Kidney epithelial cell (primary cell): ENCODE data around the gene NRXN2. TPM values are rescaled to one million over a fixed set of nuclear protein-coding genes. Genes with fewer than 3 reads are reported as not detected.
"Not testable (repeated sequence)": the region's sequence is repeated elsewhere in the genome, so short reads cannot be mapped to it uniquely, and the experiment has no call there.

Source experiments
- DNase-seq: peaks from one replicate; pipeline ENCODE4 v3.0.0-alpha.2; 2010; ENCODE audit warnings: low read depth
- H3K27me3 ChIP-seq: 2 replicates; pipeline ENCODE4 v1.6.0; 2011; ENCODE audit warnings: low read length; ENCODE audit not compliant: control insufficient read depth, insufficient read depth
- H3K36me3 ChIP-seq: 2 replicates; pipeline ENCODE4 v1.5.1; 2011; ENCODE audit warnings: low read length; ENCODE audit not compliant: control insufficient read depth, insufficient read depth
- H3K4me3 ChIP-seq: 2 replicates; pipeline ENCODE4 v1.5.1; 2011; ENCODE audit warnings: low read depth, mild to moderate bottlenecking, control low read depth, low read length
- CTCF ChIP-seq: IDR thresholded peaks from 2 replicates; pipeline ENCODE4 v1.5.1; 2011; ENCODE audit warnings: mild to moderate bottlenecking, moderate library complexity, low read length, control low read depth, inconsistent platforms; ENCODE audit not compliant: insufficient read depth, poor library complexity, severe bottlenecking
- total RNA-seq: library from RNA; depleted of rRNA; stranded (reverse); fragments of >200 nt; gene quantifications from 2 replicates; pipeline ENCODE4 v1.2.3, GENCODE V29; 2015

Gene NRXN2
- total RNA-seq, 1 donor from 2014 or later: not detected

DNA sequence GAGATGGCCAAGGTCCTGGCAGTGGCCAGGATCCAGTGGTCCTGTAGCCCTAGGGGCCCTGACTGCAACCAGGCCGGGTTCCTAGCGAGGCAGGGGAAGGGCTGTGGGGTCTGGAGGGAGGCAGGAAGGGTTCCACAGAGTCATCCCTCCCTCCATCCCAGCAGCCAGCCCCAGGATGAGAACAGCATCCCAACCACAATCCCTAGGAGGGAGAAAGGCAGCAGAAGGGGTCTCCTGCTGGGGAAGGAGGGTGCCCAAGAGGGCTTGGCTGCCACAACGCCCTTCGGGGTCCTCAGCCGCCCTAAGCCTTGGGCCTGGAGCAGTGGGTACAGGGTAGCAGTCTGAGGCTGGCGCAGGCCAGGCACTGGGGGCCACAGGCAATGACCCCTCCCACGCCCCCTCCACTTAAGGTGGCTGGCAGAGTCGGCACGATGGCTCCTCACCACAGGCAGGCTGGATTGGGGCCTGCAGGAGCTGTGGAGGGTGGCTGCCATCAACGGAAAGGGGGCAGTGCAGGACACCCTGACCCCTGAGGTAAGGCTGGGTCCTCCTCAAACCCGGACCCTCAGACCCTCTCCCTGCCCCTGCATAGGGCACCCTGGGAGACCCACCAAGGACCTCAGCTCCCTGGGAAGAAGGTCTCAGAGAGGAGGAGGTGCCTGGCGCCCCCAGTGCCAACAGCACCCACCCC, 124.7 kb downstream of the NRXN2 start:
- Histone ChIP-seq H3K4me3 (no peak overlapping the region), H3K36me3 (no peaks in the 10 kb centered on the region), H3K27me3 (no peaks in the 10 kb centered on the region)
- DNase-seq: no peak
- no peak for TF ChIP-seq CTCF

- no peak for DNase-seq
- Histone ChIP-seq H3K36me3 (no peaks in the 10 kb centered on the region), H3K27me3 (no peaks in the 10 kb centered on the region), H3K4me3 (no peak overlapping the region)
- TF ChIP-seq CTCF: no peak
Measured at GRCh38 chr11:64597671-64598101, 125.3 kb downstream of the NRXN2 start.

DNA sequence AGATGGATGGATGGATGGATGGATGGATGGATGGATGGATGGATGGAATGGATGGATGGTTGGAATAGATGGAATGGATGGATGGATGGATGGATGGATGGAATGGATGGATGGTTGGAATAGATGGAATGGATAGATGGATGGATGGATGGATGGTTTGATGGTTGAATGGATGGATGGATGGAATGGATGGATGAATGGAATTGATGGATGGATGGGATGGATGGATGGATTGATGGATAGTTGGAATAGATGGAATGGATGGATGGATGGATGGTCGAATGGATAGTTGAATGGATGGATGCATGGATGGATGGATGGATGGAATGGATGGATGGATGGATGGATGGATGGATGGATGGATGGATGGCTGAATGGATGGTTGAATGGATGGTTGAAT, 127.1 kb downstream of the NRXN2 start:
- H3K27me3 ChIP-seq, H3K36me3 ChIP-seq, DNase-seq, H3K4me3 ChIP-seq: not testable (repeated sequence)

DNA sequence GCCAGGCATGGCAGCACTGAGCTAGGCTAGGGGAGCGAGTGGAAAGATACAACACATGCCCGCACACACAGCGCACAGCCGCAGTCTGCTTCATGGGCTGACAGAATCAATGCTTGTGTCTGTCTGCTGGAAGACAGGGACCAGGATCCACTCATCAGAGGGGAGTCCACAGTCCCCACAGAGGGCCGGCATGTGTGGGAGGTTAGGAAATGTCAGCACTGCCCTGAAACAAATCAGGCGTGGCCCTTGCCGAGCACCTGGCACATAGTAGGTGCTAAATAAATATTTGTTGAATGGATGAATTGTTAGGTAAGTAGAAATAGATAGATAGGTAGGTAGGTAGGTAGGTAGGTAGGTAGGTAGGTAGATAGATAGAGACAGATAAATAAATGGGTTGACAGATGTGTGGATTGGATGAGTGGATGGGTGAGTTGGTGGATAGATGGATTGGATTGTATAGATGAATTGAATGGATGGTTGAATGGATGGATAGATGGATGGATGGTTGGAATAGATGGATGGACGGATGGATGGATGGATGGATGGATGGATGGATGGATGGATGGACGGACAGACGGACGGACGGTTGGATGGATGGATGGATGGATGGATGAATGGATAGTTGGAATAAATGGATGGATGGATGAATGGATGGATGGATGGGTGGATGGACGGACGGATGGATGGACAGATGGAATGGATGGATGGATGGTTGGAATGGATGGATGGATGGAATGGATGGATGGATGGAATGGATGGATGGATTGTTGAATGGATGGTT, 128.6 kb downstream of the NRXN2 start:
- no peak for TF ChIP-seq CTCF
- H3K36me3 ChIP-seq: no peaks in the 10 kb centered on the region
- H3K4me3 ChIP-seq: no peak overlapping the region
- no peak for DNase-seq
- peaks cover 2% of the 10 kb centered on the region for H3K27me3 ChIP-seq

DNA sequence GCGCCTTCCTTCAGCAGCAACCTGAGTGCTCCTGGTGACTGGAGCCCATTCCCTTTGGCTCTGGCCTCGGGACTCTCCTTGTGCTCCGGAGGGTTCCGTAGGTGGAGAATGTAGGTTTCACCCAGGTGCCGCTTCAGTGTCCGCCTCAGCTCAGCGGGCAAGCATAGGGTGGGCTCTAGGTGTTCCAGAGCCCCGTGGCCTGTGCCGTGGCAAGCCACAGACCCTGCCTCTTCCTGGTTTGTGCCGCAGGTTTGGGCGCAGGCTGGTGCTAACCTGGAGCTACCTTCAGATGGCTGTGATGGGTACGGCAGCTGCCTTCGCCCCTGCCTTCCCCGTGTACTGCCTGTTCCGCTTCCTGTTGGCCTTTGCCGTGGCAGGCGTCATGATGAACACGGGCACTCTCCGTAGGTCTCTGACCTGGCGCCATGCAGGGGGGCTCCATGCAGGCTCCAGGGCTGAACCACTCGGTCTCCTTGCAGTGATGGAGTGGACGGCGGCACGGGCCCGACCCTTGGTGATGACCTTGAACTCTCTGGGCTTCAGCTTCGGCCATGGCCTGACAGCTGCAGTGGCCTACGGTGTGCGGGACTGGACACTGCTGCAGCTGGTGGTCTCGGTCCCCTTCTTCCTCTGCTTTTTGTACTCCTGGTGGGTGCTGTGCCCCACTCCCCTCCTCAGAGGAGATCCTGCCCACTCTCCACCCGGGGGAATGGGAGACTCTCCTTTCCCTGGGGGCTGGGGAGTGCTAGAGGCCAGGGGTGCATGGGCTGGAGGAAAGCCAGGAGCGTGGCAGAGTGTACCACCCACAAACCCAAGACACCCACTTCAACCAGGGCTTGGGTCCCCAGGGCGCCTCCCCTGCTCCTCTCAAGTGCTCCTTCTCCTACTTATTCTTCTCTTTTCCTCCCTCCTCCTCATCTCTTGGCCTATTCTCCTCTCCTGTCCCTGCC, 129.6 kb downstream of the NRXN2 start:
- Histone ChIP-seq H3K27me3 (peaks cover 2% of the 10 kb centered on the region), H3K4me3 (no peak overlapping the region), H3K36me3 (no peaks in the 10 kb centered on the region)
- no peak for DNase-seq
- TF ChIP-seq CTCF: no peak

- no peak for TF ChIP-seq CTCF
- H3K27me3 ChIP-seq: peaks cover 2% of the 10 kb centered on the region
- no peaks in the 10 kb centered on the region for H3K36me3 ChIP-seq
- no peak overlapping the region for H3K4me3 ChIP-seq
- no peak for DNase-seq
Measured at GRCh38 chr11:64592656-64593055, 130.3 kb downstream of the NRXN2 start.
